ENCODE data around the gene GNAL. TPM values are rescaled to one million over a fixed set of nuclear protein-coding genes. Genes with fewer than 3 reads are reported as not detected.
"Not testable (repeated sequence)": the region's sequence is repeated elsewhere in the genome, so short reads cannot be mapped to it uniquely, and the experiment has no call there.

GNAL gene
- total RNA-seq, 1 donor from 2014 or later: 9.7 TPM

DNA sequence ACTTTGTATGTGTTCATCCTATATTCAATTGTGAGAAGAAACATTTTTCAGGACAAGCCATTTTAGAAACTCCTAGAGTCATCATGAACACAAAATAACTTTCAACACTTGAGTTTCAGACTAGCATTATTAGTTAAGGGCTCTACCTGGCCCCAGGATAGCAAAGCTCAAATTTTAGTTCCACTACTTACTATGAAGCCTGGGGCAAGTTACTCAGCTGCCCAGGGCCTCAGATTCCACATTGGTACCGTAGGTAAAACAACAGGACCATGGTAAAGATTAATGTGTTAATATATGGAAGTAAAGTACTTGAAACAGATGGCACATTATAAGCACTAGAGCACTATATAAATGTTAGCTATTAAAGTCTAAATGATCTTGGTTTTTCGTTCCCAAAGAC lies 199.7 kb downstream of the GNAL start:
- peaks cover 2% of the 10 kb centered on the region for H3K27me3 Mint-ChIP-seq (ENCODE audit: unreplicated experiment)
- H3K4me3 Mint-ChIP-seq (ENCODE audit: unreplicated experiment): no peak overlapping the region
- peaks cover 13% of the 10 kb centered on the region for H3K4me1 Mint-ChIP-seq (ENCODE audit: unreplicated experiment)
- no peaks in the 10 kb centered on the region for H3K9me3 Mint-ChIP-seq (ENCODE audit: unreplicated experiment)
- DNase-seq (ENCODE audit: low spot score): no peak
- H3K36me3 Mint-ChIP-seq (ENCODE audit: low read depth, unreplicated experiment): peaks cover 18% of the 10 kb centered on the region
- TF ChIP-seq, protein P1, sequence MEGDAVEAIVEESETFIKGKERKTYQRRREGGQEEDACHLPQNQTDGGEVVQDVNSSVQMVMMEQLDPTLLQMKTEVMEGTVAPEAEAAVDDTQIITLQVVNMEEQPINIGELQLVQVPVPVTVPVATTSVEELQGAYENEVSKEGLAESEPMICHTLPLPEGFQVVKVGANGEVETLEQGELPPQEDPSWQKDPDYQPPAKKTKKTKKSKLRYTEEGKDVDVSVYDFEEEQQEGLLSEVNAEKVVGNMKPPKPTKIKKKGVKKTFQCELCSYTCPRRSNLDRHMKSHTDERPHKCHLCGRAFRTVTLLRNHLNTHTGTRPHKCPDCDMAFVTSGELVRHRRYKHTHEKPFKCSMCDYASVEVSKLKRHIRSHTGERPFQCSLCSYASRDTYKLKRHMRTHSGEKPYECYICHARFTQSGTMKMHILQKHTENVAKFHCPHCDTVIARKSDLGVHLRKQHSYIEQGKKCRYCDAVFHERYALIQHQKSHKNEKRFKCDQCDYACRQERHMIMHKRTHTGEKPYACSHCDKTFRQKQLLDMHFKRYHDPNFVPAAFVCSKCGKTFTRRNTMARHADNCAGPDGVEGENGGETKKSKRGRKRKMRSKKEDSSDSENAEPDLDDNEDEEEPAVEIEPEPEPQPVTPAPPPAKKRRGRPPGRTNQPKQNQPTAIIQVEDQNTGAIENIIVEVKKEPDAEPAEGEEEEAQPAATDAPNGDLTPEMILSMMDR (IDR thresholded peaks at IDR 0.05; ENCODE audit: unreplicated experiment): no peak
- H3K27ac Mint-ChIP-seq (ENCODE audit: unreplicated experiment): no peak overlapping the region

GRCh38 chr18:11889284-11889683 lies 200.2 kb downstream of the GNAL start:
- no peak for DNase-seq (ENCODE audit: low spot score)
- peaks cover 2% of the 10 kb centered on the region for H3K27me3 Mint-ChIP-seq (ENCODE audit: unreplicated experiment)
- H3K9me3 Mint-ChIP-seq (ENCODE audit: unreplicated experiment): no peaks in the 10 kb centered on the region
- TF ChIP-seq, protein P1 (IDR thresholded peaks at IDR 0.05; ENCODE audit: unreplicated experiment): no peak
- H3K36me3 Mint-ChIP-seq (ENCODE audit: low read depth, unreplicated experiment): peaks cover 18% of the 10 kb centered on the region
- H3K4me3 Mint-ChIP-seq (ENCODE audit: unreplicated experiment): no peak overlapping the region
- peaks cover 17% of the 10 kb centered on the region for H3K4me1 Mint-ChIP-seq (ENCODE audit: unreplicated experiment)
- H3K27ac Mint-ChIP-seq (ENCODE audit: unreplicated experiment): no peak overlapping the region

DNA sequence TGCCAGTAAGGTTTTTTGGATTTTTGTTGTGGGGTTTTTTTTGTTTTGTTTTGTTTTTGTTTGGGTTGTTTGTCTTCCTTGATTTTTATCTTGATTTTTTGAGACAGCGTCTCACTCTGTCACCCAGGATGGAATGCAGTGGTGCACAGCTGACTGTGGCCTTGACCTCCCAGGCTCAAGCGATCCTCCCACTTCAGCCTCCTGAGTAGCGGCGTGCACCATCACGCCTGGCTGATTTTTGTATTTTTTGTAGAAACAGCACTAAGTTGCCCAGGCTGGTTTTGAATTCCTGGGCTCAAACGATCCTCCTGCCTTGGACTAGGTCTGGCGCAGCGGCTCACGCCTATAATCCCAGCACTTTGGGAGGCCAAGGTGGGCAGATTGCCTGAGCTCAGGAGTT lies 202.7 kb downstream of the GNAL start:
- Mint-ChIP-seq H3K36me3 (ENCODE audit: low read depth, unreplicated experiment) (peaks cover 14% of the 10 kb centered on the region), H3K4me1 (ENCODE audit: unreplicated experiment) (peaks cover 21% of the 10 kb centered on the region), H3K9me3 (ENCODE audit: unreplicated experiment) (no peaks in the 10 kb centered on the region), H3K4me3 (ENCODE audit: unreplicated experiment) (no peak overlapping the region), H3K27ac (ENCODE audit: unreplicated experiment) (no peak overlapping the region), H3K27me3 (ENCODE audit: unreplicated experiment) (peaks cover 2% of the 10 kb centered on the region)
- TF ChIP-seq, protein P1 (IDR thresholded peaks at IDR 0.05; ENCODE audit: unreplicated experiment): no peak
- DNase-seq (ENCODE audit: low spot score): no peak

DNA sequence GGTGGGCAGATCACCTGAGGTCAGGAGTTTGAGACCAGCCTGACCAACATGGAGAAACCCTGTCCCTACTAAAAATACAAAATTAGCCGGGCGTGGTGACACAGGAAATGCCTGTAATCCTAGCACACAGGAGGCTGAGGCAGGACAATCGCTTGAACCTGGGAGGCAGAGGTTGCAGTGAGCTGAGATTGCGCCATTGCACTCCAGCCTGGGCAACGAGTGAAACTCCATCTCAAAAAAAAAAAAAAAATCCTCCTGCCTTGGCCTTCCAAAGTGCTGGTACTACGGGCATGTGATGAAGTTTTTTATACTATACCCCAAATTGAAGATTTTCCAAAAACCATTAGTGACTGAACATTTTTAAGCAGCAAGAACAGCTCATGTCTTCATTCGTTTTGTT lies 203.4 kb downstream of the GNAL start:
- DNase-seq (ENCODE audit: low spot score); H3K27me3 Mint-ChIP-seq (ENCODE audit: unreplicated experiment); H3K4me3 Mint-ChIP-seq (ENCODE audit: unreplicated experiment); H3K36me3 Mint-ChIP-seq (ENCODE audit: low read depth, unreplicated experiment); H3K9me3 Mint-ChIP-seq (ENCODE audit: unreplicated experiment); H3K27ac Mint-ChIP-seq (ENCODE audit: unreplicated experiment): not testable (repeated sequence)
- H3K4me1 Mint-ChIP-seq (ENCODE audit: unreplicated experiment): peaks cover 21% of the 10 kb centered on the region

DNA sequence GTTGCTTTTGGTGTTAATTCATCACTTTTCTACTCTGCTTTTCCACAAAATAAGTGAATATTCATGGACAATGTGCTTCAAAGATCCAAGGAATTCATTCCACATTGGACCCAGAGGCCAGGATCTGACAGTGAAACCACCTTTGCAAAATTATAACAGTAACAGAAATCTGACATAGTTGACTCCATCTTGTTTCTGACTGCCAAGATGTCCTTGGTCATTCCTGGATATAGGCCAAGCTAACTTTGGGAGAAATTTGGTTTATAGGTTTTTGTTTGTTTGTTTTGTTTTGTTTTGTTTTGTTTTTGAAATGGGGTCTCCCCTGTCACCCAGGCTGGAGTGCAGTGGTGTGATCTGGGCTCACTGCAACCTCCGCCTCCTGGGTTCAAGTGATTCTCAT lies 208.7 kb downstream of the GNAL start:
- DNase-seq (ENCODE audit: low spot score): no peak
- Mint-ChIP-seq H3K4me3 (ENCODE audit: unreplicated experiment) (no peak overlapping the region), H3K9me3 (ENCODE audit: unreplicated experiment) (no peaks in the 10 kb centered on the region), H3K27ac (ENCODE audit: unreplicated experiment) (no peak overlapping the region), H3K4me1 (ENCODE audit: unreplicated experiment) (peaks cover 17% of the 10 kb centered on the region), H3K27me3 (ENCODE audit: unreplicated experiment) (peaks cover 5% of the 10 kb centered on the region), H3K36me3 (ENCODE audit: low read depth, unreplicated experiment) (peaks cover 9% of the 10 kb centered on the region)
- TF ChIP-seq, protein P1 (IDR thresholded peaks at IDR 0.05; ENCODE audit: unreplicated experiment): no peak

DNA sequence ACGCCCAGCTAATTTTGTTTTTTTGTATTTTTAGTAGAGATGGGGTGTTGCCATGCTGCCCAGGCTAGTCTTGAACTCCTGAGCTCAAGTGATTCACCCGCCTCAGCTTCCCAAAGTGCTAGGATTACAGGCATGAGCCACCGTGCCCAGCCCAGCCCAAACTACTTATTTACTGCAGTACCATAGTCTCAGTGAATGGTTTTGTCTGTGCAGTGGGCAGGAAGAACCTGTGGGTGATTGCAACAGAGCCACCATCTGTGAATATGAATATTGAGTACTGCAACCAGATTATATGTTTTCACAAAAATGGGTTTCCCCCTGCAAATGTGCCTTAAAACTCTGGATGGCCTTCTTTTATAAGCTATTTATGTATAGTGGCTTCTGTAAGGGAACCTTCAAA lies 210.0 kb downstream of the GNAL start:
- DNase-seq (ENCODE audit: low spot score): no peak
- Mint-ChIP-seq H3K27me3 (ENCODE audit: unreplicated experiment) (peaks cover 5% of the 10 kb centered on the region), H3K4me1 (ENCODE audit: unreplicated experiment) (peaks cover 4% of the 10 kb centered on the region), H3K27ac (ENCODE audit: unreplicated experiment) (no peak overlapping the region), H3K36me3 (ENCODE audit: low read depth, unreplicated experiment) (peaks cover 9% of the 10 kb centered on the region), H3K9me3 (ENCODE audit: unreplicated experiment) (no peaks in the 10 kb centered on the region), H3K4me3 (ENCODE audit: unreplicated experiment) (no peak overlapping the region)
- TF ChIP-seq, protein P1 (IDR thresholded peaks at IDR 0.05; ENCODE audit: unreplicated experiment): no peak

All from endothelial cell (in vitro differentiated cells).